HepG2 (cell line): ENCODE results near the gene SENP5. TPM values are rescaled to one million over a fixed set of nuclear protein-coding genes. Genes with fewer than 3 reads are reported as not detected.
A peak's percentile ranks its signal among the peaks of the same experiment; 100 is the strongest.

ENCODE experiments used
- DMAP1 ChIP-seq: IDR thresholded peaks from 2 replicates; pipeline ENCODE4 v1.6.1; 2016
- ELF4 ChIP-seq: sonication (generic); formaldehyde crosslinking; IDR thresholded peaks from 2 replicates; pipeline ENCODE4 v1.5.0; 2020; ENCODE audit warnings: missing genetic modification reagents, mild to moderate bottlenecking, moderate library complexity, borderline replicate concordance
- HNRNPH1 ChIP-seq: fragments of 200-400 bp; formaldehyde crosslinking; optimal IDR thresholded peaks from 2 replicates; pipeline ENCODE3; 2017; ENCODE audit warnings: mild to moderate bottlenecking, low read depth, low read length
- JUNB ChIP-seq: sonication (generic); formaldehyde crosslinking; IDR thresholded peaks from 2 replicates; pipeline ENCODE4 v1.8.0; 2022; ENCODE audit warnings: missing genetic modification reagents, mild to moderate bottlenecking, borderline replicate concordance
- MAFF ChIP-seq: IDR thresholded peaks from 2 replicates; pipeline ENCODE4 v1.6.1; 2011; ENCODE audit warnings: low read depth, low read length, improper control_type of control experiment
- MBD4 ChIP-seq: IDR thresholded peaks from 2 replicates; pipeline ENCODE4 v1.6.1; 2012; ENCODE audit warnings: low read length, inconsistent platforms, borderline replicate concordance
- MED13 ChIP-seq: sonication (generic); formaldehyde crosslinking; IDR thresholded peaks from 2 replicates; pipeline ENCODE4 v1.5.0; 2020; ENCODE audit warnings: missing genetic modification reagents
- MTA3 ChIP-seq: sonication (generic); formaldehyde crosslinking; IDR thresholded peaks from 2 replicates; pipeline ENCODE4 v1.4.0; 2020; ENCODE audit warnings: missing genetic modification reagents
- PCBP2 ChIP-seq: fragments of 200-400 bp; formaldehyde crosslinking; optimal IDR thresholded peaks from 2 replicates; pipeline ENCODE3; 2018; ENCODE audit warnings: low read length, low read depth; ENCODE audit not compliant: poor library complexity, severe bottlenecking
- RAD21 ChIP-seq: fragments of 450-650 bp; formaldehyde crosslinking; IDR thresholded peaks from 2 replicates; pipeline ENCODE4 v1.5.0; 2020; ENCODE audit warnings: mild to moderate bottlenecking
- RFX1 ChIP-seq: fragments of 450-650 bp; IDR thresholded peaks from 2 replicates; pipeline ENCODE4 v1.6.1; 2017
- SP140L ChIP-seq: sonication (generic); formaldehyde crosslinking; IDR thresholded peaks from 2 replicates; pipeline ENCODE4 v1.4.0; 2020; ENCODE audit warnings: missing genetic modification reagents, borderline replicate concordance
- ZFP82 ChIP-seq: sonication (generic); formaldehyde crosslinking; IDR thresholded peaks from 2 replicates; pipeline ENCODE4 v1.5.1; 2020; ENCODE audit warnings: mild to moderate bottlenecking, missing genetic modification reagents, borderline replicate concordance
- ZNF124 ChIP-seq: sonication (generic); formaldehyde crosslinking; IDR thresholded peaks from 2 replicates; pipeline ENCODE4 v1.4.0; 2020; ENCODE audit warnings: missing genetic modification reagents
- ZNF205 ChIP-seq: IDR thresholded peaks from 2 replicates; pipeline ENCODE4 v1.6.1; 2018; ENCODE audit warnings: missing biosample characterization, missing genetic modification reagents
- ZNF296 ChIP-seq: sonication (generic); formaldehyde crosslinking; conservative IDR thresholded peaks from 2 replicates; pipeline ENCODE4 v1.5.0; 2020; ENCODE audit warnings: mild to moderate bottlenecking, missing genetic modification reagents
- ZNF331 ChIP-seq: sonication (generic); formaldehyde crosslinking; IDR thresholded peaks from 2 replicates; pipeline ENCODE4 v1.4.0; 2020; ENCODE audit warnings: missing genetic modification reagents
- ZNF446 ChIP-seq: sonication (generic); formaldehyde crosslinking; IDR thresholded peaks from 2 replicates; pipeline ENCODE4 v1.5.0; 2020; ENCODE audit warnings: mild to moderate bottlenecking, missing genetic modification reagents
- ZNF563 ChIP-seq: sonication (generic); formaldehyde crosslinking; IDR thresholded peaks from 2 replicates; pipeline ENCODE4 v1.8.0; 2022; ENCODE audit warnings: mild to moderate bottlenecking, moderate library complexity, missing genetic modification reagents
- ZNF577 ChIP-seq: sonication (generic); formaldehyde crosslinking; IDR thresholded peaks from 2 replicates; pipeline ENCODE4 v1.4.0; 2020; ENCODE audit warnings: mild to moderate bottlenecking, low read depth, missing genetic modification reagents, borderline replicate concordance
- ZNF616 ChIP-seq: sonication (generic); formaldehyde crosslinking; IDR thresholded peaks from 2 replicates; pipeline ENCODE4 v1.5.0; 2020; ENCODE audit warnings: low read depth, mild to moderate bottlenecking, missing genetic modification reagents
- ZNF674 ChIP-seq: sonication (generic); formaldehyde crosslinking; IDR thresholded peaks from 2 replicates; pipeline ENCODE4 v1.5.0; 2020; ENCODE audit warnings: low read depth, mild to moderate bottlenecking, missing genetic modification reagents
- ZNF775 ChIP-seq: sonication (generic); formaldehyde crosslinking; IDR thresholded peaks from 2 replicates; pipeline ENCODE4 v1.4.0; 2020; ENCODE audit warnings: missing genetic modification reagents, mild to moderate bottlenecking, moderate library complexity, borderline replicate concordance
- polyA plus RNA-seq, 8 experiments: library from polyadenylated mRNA; depleted of rRNA in 3 of 8; stranded (reverse) in 7 of 8; unstranded in 1 of 8; fragments of >200 nt; fragmentation: Illumina TruSeq in 4 of 8; extraction: Trizol in 4 of 8; gene quantifications; 2 replicates each; pipeline versions ENCODE4 v1.2.1 to v1.2.3, GENCODE V29; 2011 to 2016; ENCODE audit warnings: low read depth in 4 of 8, missing spikeins in 1 of 8, mixed read lengths in 1 of 8; ENCODE audit not compliant: insufficient read depth in 1 of 8
- total RNA-seq, 5 experiments: library from RNA; depleted of rRNA; stranded (reverse); fragments of >200 nt; fragmentation: Illumina TruSeq; extraction: Trizol; gene quantifications; 2 replicates each; pipeline ENCODE4 v1.2.3, GENCODE V29; 2016; ENCODE audit warnings: low read depth in 1 of 5
- TF ChIP-seq, protein P1 (sequence below), 2 experiments: sonication (generic) in 1 of 2; formaldehyde crosslinking in 1 of 2; IDR thresholded peaks; 2 replicates each; pipeline versions ENCODE4 v1.4.0 to v1.6.1; 2018 to 2020; ENCODE audit warnings: missing genetic modification reagents in 2 of 2, borderline replicate concordance in 1 of 2, low read depth in 1 of 2, mild to moderate bottlenecking in 1 of 2, missing biosample characterization in 1 of 2
- TF ChIP-seq, protein P2 (sequence below): sonication (generic); formaldehyde crosslinking; IDR thresholded peaks from 2 replicates; pipeline ENCODE4 v1.4.0; 2020; ENCODE audit warnings: mild to moderate bottlenecking, missing genetic modification reagents
- TF ChIP-seq, protein P3 (sequence below): sonication (generic); formaldehyde crosslinking; IDR thresholded peaks from 2 replicates; pipeline ENCODE4 v1.8.0; 2022; ENCODE audit warnings: missing genetic modification reagents, mild to moderate bottlenecking, borderline replicate concordance
- TF ChIP-seq, protein P4 (sequence below): sonication (generic); formaldehyde crosslinking; IDR thresholded peaks from 2 replicates; pipeline ENCODE4 v1.5.0; 2020; ENCODE audit warnings: mild to moderate bottlenecking, low read depth, missing genetic modification reagents, borderline replicate concordance

The SENP5 gene
- total and polyA plus RNA-seq, 2 of the 13 experiments (the other 11 are each of a cell fraction or from before 2014, with no cell fraction given), result 17.6 to 30.9 TPM

DNA sequence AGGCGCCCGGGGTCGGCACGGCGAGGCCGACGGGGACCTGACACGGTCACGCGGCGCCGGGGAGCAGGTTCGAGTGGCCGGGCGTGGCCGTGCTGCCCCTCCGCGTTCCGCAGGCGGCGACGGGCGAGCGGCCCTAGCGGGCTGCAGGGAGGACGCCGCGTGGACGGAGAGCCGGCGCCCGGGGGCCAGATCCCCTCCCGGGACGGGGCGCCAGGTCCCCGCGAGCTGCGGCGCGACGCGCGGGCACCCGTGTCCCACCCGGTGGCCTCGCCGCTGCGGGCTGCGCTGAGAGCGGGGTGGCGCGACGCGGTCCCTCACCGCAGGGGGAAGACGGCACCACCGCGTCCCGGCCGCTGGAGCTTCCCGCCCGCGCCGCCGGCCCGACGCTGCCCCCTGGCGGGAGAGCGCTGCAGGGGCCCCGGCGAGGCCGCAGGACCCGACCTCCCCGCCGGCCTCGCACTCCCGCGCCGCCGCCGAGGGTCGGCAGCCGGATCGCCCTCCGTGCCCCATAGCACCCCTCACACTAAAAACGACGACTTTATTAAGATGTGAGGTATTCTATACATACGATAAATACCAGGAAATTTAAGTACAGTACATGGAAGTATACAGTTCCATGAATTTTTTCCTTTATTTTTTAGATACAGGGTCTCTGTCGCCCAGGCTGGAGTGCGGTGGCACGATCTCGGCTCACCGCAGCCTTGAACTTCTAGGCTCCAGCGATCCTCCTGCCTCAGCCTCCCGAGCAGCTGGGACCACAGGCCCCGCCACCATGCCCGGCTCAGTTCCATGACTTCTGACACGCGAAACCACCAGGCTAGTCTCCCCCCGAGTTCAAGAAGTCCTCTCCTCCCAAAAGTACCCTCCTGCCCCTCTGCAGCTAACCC lies 102.2 kb downstream of the SENP5 start (continued):
- TF ChIP-seq, protein P1, sequence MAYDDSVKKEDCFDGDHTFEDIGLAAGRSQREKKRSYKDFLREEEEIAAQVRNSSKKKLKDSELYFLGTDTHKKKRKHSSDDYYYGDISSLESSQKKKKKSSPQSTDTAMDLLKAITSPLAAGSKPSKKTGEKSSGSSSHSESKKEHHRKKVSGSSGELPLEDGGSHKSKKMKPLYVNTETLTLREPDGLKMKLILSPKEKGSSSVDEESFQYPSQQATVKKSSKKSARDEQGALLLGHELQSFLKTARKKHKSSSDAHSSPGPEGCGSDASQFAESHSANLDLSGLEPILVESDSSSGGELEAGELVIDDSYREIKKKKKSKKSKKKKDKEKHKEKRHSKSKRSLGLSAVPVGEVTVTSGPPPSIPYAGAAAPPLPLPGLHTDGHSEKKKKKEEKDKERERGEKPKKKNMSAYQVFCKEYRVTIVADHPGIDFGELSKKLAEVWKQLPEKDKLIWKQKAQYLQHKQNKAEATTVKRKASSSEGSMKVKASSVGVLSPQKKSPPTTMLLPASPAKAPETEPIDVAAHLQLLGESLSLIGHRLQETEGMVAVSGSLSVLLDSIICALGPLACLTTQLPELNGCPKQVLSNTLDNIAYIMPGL (CRISPR knock-in tag; IDR thresholded peaks at IDR 0.05; ENCODE audit: borderline replicate concordance in 1 of 2, low read depth in 1 of 2), result peak in 1 of 2 experiments; percentile 52; a peak in 2 of 4 replicates
- TF ChIP-seq DMAP1 (CRISPR knock-in tag) (no peak; the same call in 1 of the 2 replicates), ZNF577 (CRISPR knock-in tag) (no peak), PCBP2 (no peak), ZNF616 (peak; percentile 88; the same call in 1 of the 2 replicates), JUNB (CRISPR knock-in tag) (no peak), ELF4 (CRISPR knock-in tag) (no peak), RFX1 (no peak), ZNF446 (CRISPR knock-in tag) (peak; percentile 75; the same call in 1 of the 2 replicates), ZNF674 (no peak), HNRNPH1 (no peak), MTA3 (CRISPR knock-in tag) (no peak), RAD21 (CRISPR knock-in tag) (peak; percentile 99), MED13 (no peak; the same call in 1 of the 2 replicates), ZNF296 (no peak), ZFP82 (peak; percentile 85; the same call in 1 of the 2 replicates), SP140L (no peak), ZNF775 (CRISPR knock-in tag) (no peak), ZNF331 (CRISPR knock-in tag) (0 out of 2 replicates have a peak, but pooled peaks have one; percentile 21), MBD4 (no peak), MAFF (no peak), ZNF563 (CRISPR knock-in tag) (peak; percentile 82; the same call in 1 of the 2 replicates), ZNF124 (CRISPR knock-in tag) (no peak), ZNF205 (no peak)
- TF ChIP-seq, protein P2, sequence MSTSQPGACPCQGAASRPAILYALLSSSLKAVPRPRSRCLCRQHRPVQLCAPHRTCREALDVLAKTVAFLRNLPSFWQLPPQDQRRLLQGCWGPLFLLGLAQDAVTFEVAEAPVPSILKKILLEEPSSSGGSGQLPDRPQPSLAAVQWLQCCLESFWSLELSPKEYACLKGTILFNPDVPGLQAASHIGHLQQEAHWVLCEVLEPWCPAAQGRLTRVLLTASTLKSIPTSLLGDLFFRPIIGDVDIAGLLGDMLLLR (CRISPR knock-in tag), result no peak
- TF ChIP-seq, protein P3, sequence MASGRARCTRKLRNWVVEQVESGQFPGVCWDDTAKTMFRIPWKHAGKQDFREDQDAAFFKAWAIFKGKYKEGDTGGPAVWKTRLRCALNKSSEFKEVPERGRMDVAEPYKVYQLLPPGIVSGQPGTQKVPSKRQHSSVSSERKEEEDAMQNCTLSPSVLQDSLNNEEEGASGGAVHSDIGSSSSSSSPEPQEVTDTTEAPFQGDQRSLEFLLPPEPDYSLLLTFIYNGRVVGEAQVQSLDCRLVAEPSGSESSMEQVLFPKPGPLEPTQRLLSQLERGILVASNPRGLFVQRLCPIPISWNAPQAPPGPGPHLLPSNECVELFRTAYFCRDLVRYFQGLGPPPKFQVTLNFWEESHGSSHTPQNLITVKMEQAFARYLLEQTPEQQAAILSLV (CRISPR knock-in tag), result 0 out of 2 replicates have a peak, but pooled peaks have one; percentile 18
- TF ChIP-seq, protein P4, sequence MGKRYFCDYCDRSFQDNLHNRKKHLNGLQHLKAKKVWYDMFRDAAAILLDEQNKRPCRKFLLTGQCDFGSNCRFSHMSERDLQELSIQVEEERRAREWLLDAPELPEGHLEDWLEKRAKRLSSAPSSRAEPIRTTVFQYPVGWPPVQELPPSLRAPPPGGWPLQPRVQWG (CRISPR knock-in tag), result peak; percentile 34; the same call in 1 of the 2 replicates
